ENCODE results near the gene STK39. TPM values are rescaled to one million over a fixed set of nuclear protein-coding genes. Genes with fewer than 3 reads are reported as not detected.

The STK39 gene
- total and polyA plus RNA-seq, 9 of the 15 experiments (the other 6 are each of a cell fraction or from before 2014, with no cell fraction given): 0.19 to 0.76 (median 0.51) TPM

DNA sequence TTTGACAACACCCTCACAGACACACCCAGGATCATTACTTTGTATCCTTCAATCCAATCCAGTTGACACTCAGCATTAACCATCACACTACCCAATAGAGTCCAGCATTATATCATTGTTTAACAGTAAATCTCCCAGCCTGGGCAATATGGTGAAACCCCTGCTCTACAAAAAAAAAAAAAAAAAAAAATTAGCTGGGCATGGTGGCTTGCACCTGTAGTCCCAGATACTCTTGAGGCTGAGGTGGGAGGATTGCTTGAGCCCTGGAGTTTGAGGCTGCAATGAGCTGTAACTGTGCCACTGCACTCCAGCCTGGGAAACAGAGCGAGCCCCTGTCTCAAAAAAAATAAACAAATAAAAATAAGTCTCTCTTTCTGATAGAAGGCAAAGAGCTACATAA is 304.0 kb downstream of the STK39 start (continued):
- no peak for TF ChIP-seq MEF2D (tag; conservative IDR thresholded peaks at IDR 0.05; ENCODE audit: low read depth)
- TF ChIP-seq, protein P1, sequence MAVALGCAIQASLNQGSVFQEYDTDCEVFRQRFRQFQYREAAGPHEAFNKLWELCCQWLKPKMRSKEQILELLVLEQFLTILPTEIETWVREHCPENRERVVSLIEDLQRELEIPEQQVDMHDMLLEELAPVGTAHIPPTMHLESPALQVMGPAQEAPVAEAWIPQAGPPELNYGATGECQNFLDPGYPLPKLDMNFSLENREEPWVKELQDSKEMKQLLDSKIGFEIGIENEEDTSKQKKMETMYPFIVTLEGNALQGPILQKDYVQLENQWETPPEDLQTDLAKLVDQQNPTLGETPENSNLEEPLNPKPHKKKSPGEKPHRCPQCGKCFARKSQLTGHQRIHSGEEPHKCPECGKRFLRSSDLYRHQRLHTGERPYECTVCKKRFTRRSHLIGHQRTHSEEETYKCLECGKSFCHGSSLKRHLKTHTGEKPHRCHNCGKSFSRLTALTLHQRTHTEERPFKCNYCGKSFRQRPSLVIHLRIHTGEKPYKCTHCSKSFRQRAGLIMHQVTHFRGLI (CRISPR knock-in tag; IDR thresholded peaks at IDR 0.05): peak; percentile 71; the same call in 1 of the 2 replicates
- TF ChIP-seq, protein P2, sequence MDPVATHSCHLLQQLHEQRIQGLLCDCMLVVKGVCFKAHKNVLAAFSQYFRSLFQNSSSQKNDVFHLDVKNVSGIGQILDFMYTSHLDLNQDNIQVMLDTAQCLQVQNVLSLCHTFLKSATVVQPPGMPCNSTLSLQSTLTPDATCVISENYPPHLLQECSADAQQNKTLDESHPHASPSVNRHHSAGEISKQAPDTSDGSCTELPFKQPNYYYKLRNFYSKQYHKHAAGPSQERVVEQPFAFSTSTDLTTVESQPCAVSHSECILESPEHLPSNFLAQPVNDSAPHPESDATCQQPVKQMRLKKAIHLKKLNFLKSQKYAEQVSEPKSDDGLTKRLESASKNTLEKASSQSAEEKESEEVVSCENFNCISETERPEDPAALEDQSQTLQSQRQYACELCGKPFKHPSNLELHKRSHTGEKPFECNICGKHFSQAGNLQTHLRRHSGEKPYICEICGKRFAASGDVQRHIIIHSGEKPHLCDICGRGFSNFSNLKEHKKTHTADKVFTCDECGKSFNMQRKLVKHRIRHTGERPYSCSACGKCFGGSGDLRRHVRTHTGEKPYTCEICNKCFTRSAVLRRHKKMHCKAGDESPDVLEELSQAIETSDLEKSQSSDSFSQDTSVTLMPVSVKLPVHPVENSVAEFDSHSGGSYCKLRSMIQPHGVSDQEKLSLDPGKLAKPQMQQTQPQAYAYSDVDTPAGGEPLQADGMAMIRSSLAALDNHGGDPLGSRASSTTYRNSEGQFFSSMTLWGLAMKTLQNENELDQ (CRISPR knock-in tag; IDR thresholded peaks at IDR 0.05; ENCODE audit: borderline replicate concordance): no peak

DNA sequence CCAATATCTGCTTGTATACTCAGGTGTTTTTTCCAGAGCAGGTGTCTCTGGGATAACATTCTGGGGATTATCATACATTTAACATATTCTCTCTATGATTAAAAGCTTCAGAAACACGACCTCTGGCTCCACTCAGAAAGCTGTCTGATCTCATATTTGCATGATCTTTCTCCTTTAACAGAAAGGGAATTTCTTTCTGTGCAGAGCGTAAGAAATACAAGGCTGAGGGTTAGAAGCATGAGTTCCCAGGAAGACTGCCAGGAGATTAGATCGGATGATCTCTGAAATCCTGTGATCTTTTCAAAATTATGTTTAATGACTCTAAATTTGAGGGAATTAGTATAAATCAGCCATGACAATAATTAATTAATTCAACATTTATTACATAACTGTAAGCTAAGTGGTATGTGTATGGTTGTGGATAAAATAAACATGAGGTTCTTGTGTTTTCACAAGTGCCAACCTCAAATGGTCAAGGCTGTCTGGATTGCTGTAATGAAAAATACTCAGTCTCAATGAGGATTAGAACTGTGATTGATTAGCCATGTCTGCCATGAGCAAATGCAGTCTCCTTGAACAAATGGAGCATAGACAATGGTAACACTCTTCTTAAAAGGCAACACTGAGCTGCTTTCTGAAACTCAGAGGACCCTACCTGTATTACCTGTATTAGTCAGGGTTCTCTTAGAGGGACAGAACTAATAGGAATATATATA is 304.9 kb downstream of the STK39 start:
- Histone ChIP-seq H4K20me1 (replicated peaks; ENCODE audit: control insufficient read depth, insufficient read depth, low read length) (peaks cover 16% of the 10 kb centered on the region), H3K9me1 (ENCODE audit: control insufficient read depth, insufficient read depth, low read length) (no peaks in the 10 kb centered on the region), H2AFZ (ENCODE audit: low read depth, low read length) (peak overlapping the region; percentile 84), H3K36me3 (ENCODE audit: control insufficient read depth, insufficient read depth, low read length) (peaks cover 31% of the 10 kb centered on the region), H3K9me3 (replicated peaks; ENCODE audit: control insufficient read depth, insufficient read depth, low read depth, low read length) (no peaks in the 10 kb centered on the region), H3K9ac (ENCODE audit: insufficient read depth in 1 of 2, low read depth in 2 of 2, low read length in 2 of 2) (peak overlapping the region; percentile 92 to 97; a peak in 3 of 4 replicates), H3K4me3 (peak overlapping the region; percentile 67), H3K27me3 (ENCODE audit: control insufficient read depth in 2 of 2, insufficient read depth in 2 of 2, low read length in 2 of 2) (no peaks in the 10 kb centered on the region), H3K27ac (ENCODE audit: extremely low read depth, low read depth, low read length) (peak overlapping the region; percentile 91), H3K4me1 (replicated peaks in 1 of 2; ENCODE audit: control insufficient read depth in 2 of 2, insufficient read depth in 2 of 2, low read length in 2 of 2) (peaks cover 3 to 50% of the 10 kb centered on the region in 2 experiments; a peak in 3 of 5 replicates), H3K4me2 (ENCODE audit: insufficient read depth, low read length) (peak overlapping the region; percentile 97), H3K79me2 (ENCODE audit: control insufficient read depth, insufficient read depth, low read length) (peaks cover 53% of the 10 kb centered on the region)
- ATAC-seq: 0 out of 3 replicates have a peak, but pooled peaks have one; percentile 2
- WGBS (ENCODE audit: insufficient coverage, low coverage, missing lambda C conversion rate): 11% methylated on average over 3 of the region's 3 CpGs
- ChIA-PET CTCF (ENCODE audit: low intra/inter-chr PET ratio) (no interaction called here), POLR2A (interaction anchor here (1.6 to 8.2 kb wide), 5 partner anchors 15 to 83 kb away, joined by 9 to 94 read pairs (median 27); no protein-coding TSS in a partner anchor)
- DNase-seq (ENCODE audit: extremely low read depth in 1 of 4, low spot score in 3 of 4): no peak
- in situ Hi-C loops (cut with MboI) (loop anchor here (25.0 kb wide), 1 partner anchor 970 kb away; the partner anchor contains the start of gene G6PC2), intact Hi-C loops (cut with micrococcal nuclease) (loop anchor here (10.0 kb wide), 2 partner anchors 862 to 1568 kb away; partner anchors contain the start of genes NOSTRIN and SCN9A)
- BruUV-seq (replicated peaks): no TSS peak
- FAIRE-seq: no peak
- TF ChIP-seq, protein P3, sequence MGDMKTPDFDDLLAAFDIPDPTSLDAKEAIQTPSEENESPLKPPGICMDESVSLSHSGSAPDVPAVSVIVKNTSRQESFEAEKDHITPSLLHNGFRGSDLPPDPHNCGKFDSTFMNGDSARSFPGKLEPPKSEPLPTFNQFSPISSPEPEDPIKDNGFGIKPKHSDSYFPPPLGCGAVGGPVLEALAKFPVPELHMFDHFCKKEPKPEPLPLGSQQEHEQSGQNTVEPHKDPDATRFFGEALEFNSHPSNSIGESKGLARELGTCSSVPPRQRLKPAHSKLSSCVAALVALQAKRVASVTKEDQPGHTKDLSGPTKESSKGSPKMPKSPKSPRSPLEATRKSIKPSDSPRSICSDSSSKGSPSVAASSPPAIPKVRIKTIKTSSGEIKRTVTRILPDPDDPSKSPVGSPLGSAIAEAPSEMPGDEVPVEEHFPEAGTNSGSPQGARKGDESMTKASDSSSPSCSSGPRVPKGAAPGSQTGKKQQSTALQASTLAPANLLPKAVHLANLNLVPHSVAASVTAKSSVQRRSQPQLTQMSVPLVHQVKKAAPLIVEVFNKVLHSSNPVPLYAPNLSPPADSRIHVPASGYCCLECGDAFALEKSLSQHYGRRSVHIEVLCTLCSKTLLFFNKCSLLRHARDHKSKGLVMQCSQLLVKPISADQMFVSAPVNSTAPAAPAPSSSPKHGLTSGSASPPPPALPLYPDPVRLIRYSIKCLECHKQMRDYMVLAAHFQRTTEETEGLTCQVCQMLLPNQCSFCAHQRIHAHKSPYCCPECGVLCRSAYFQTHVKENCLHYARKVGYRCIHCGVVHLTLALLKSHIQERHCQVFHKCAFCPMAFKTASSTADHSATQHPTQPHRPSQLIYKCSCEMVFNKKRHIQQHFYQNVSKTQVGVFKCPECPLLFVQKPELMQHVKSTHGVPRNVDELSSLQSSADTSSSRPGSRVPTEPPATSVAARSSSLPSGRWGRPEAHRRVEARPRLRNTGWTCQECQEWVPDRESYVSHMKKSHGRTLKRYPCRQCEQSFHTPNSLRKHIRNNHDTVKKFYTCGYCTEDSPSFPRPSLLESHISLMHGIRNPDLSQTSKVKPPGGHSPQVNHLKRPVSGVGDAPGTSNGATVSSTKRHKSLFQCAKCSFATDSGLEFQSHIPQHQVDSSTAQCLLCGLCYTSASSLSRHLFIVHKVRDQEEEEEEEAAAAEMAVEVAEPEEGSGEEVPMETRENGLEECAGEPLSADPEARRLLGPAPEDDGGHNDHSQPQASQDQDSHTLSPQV (IDR thresholded peaks at IDR 0.05): peak; percentile 63
- 0 out of 2 replicates have a peak, but pooled peaks have one; percentile 22 for TF ChIP-seq NCOR1 (IDR thresholded peaks at IDR 0.05)

Data from K562 (cell line).